Activated T-helper 2 cell treated with anti-CD3 and anti-CD28 coated beads, Interferon-gamma antibody, Interleukin-2, Interleukin-4, amounts not matched to agents 10 μg/mL and 5 μg/mL and 100 μg/mL, durations not matched to agents 14 hours and 24 hours and 36 hours (primary cell): ENCODE data around the gene RFC2. TPM values are rescaled to one million over a fixed set of nuclear protein-coding genes. Genes with fewer than 3 reads are reported as not detected.
"Not testable (repeated sequence)": the region's sequence is repeated elsewhere in the genome, so short reads cannot be mapped to it uniquely, and the experiment has no call there.

Experiments used
- DNase-seq: peaks from one replicate; pipeline ENCODE4 v3.0.0; 2021; ENCODE audit warnings: low spot score
- H3K27ac Mint-ChIP-seq: one replicate; pipeline ENCODE4 v1.8.0; 2021; ENCODE audit warnings: mixed read lengths
- H3K27me3 Mint-ChIP-seq: one replicate; pipeline ENCODE4 v1.8.0; 2021; ENCODE audit warnings: low read depth, mixed read lengths
- H3K36me3 Mint-ChIP-seq: one replicate; pipeline ENCODE4 v1.8.0; 2021; ENCODE audit warnings: low read depth, mixed read lengths
- H3K4me1 Mint-ChIP-seq: one replicate; pipeline ENCODE4 v1.8.0; 2021; ENCODE audit warnings: low read depth, mixed read lengths
- H3K4me3 Mint-ChIP-seq: one replicate; pipeline ENCODE4 v1.8.0; 2021; ENCODE audit warnings: low read depth, mild to moderate bottlenecking, moderate library complexity, mixed read lengths
- H3K9me3 Mint-ChIP-seq: one replicate; pipeline ENCODE4 v1.8.0; 2021; ENCODE audit warnings: mixed read lengths
- intact Hi-C: fragments of 100-400 bp; cut with micrococcal nuclease; formaldehyde crosslinking; loops from one replicate; pipeline ENCODE4 v1.15.1; 2023
- total RNA-seq: library from RNA; stranded (reverse); gene quantifications from 2 replicates; pipeline ENCODE4 v1.2.3, GENCODE V29; 2022

Gene RFC2
- total RNA-seq, 1 donor from 2014 or later = 85.2 TPM

DNA sequence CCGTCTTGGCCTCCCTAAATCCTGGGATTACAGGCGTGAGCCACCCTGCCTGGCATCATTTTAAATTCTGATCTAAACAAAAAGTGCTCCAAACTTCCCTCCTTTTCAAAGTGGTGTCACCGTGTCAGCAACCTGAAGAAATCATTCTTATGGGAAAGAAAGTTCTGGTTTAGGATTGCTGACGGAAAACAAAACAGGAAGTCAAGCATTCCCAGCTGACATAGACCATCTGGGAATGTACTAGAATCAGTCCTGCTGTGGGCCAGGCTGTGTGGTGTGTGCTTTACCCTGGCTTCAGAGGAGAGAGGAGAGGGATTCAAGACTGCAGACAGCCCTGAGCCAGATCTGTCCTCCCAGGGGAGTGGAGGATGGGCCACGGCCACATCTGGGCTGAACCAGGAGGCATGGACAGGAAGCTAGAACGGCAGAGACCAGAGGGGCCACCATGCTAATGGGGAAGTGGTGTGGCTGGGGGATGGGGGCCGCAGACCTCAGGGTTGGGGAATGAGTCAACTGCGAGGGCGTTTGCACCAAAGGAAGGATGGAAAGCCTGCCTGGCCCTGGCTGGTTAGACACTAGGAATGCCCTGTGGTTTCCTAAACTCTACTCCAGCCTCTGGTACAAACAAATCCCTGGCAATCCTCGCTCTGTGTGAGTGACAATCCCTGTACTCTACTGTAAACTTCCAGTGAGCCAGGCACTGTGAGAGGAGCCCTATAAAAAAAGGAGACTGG is 18.3 kb upstream of the RFC2 start:
- intact Hi-C loops = no loop called here
- no peak overlapping the region for H3K4me3 Mint-ChIP-seq
- no peaks in the 10 kb centered on the region for H3K36me3 Mint-ChIP-seq
- no peak for DNase-seq
- H3K4me1 Mint-ChIP-seq = peaks cover 7% of the 10 kb centered on the region
- H3K9me3 Mint-ChIP-seq = no peaks in the 10 kb centered on the region
- no peak overlapping the region for H3K27ac Mint-ChIP-seq
- peaks cover 5% of the 10 kb centered on the region for H3K27me3 Mint-ChIP-seq

DNA sequence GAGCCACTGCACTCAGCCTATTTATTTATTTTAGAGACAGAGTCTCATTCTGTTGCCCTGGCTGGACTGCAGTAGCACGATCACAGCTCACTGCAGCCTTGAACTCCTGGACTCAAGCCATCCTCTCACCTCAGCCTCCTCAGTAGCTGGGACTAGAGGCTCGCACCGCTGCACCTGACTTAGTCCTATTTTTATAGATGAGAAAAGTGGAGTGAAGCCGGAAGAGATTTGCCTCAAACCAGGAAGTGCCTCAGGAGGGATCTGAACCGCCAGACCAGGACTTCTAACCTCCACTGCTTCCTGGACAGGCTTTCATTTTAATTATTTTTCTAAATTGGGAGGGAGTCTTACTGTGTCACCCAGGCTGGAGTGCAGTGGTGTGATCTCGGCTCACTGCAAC is 17.5 kb upstream of the RFC2 start:
- intact Hi-C loops = no loop called here
- Mint-ChIP-seq H3K4me3 (no peak overlapping the region), H3K27me3 (peaks cover 5% of the 10 kb centered on the region), H3K27ac (peak overlapping the region; percentile 69), H3K9me3 (no peaks in the 10 kb centered on the region), H3K36me3 (no peaks in the 10 kb centered on the region), H3K4me1 (peaks cover 7% of the 10 kb centered on the region)
- no peak for DNase-seq

DNA sequence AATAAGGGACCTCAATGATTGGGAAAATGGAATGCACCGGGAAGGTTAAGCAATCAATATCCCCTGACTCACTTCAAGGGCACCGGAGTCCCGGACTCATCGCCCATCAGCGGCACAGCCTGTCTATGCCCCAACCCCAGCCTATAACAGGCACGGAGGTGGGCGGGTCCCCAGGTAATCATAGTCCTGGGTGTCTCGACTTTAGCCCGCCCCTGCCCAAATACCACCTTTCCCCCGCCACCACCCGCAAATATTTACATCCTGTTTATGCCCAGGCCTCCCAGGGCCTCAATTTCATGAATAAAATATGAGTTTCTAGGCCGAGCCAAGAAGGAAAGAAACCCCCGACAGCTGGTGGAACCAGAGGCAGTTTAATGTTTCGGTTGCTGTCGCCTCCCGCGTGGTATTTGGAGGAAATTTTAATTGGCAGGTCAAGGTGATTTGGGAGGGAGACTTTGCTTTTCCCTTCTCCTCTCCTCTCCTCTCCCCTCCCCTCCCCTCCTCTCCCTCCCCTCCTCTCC is 15.6 kb upstream of the RFC2 start:
- H3K27ac Mint-ChIP-seq = no peak overlapping the region
- intact Hi-C loops = loop anchor here (1.0 kb wide), 1 partner anchor 19 kb away; the partner anchor contains the start of gene CLIP2
- peaks cover 9% of the 10 kb centered on the region for H3K27me3 Mint-ChIP-seq
- DNase-seq = peak; percentile 46
- peak overlapping the region; percentile 75 for H3K4me3 Mint-ChIP-seq
- no peaks in the 10 kb centered on the region for H3K9me3 Mint-ChIP-seq
- H3K4me1 Mint-ChIP-seq = peaks cover 7% of the 10 kb centered on the region
- no peaks in the 10 kb centered on the region for H3K36me3 Mint-ChIP-seq

DNA sequence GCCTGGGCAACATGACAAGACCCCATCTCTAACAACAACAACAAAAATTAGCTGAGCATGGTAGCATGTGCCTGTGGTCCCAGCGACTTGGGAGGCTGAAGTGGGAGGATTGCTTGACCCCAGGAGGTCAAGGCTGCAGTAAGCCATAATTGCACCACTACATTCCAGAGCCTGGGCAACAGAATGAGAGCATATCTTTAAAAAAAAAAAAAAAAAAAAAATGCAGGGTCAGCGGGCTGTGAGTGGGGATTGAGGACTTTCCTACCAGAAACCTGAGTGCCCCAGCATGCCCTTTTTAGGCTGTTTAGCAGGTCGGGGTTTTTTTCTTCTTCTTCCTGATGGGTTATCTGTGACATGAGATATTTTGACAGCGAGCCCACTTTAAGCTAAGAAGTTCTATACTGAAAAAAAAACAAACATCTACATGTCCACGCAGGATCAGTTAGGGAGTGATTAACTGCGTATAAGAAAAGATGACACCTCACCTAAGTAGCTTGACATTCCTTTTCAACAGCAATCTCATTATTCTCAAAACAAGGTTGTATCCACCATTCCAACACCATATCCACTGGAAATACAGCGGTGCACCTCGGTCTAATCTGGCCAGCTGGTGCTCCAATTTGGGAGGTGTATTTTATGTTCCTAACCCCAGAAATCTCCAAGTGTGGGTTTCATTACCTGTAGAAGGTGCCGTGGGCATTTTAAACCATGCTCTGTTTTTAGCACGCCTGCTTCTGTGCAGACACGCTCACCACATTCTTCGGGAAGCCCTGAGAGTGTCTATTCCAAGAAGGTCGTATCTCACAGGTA is 13.8 kb upstream of the RFC2 start:
- no peaks in the 10 kb centered on the region for H3K9me3 Mint-ChIP-seq

DNA sequence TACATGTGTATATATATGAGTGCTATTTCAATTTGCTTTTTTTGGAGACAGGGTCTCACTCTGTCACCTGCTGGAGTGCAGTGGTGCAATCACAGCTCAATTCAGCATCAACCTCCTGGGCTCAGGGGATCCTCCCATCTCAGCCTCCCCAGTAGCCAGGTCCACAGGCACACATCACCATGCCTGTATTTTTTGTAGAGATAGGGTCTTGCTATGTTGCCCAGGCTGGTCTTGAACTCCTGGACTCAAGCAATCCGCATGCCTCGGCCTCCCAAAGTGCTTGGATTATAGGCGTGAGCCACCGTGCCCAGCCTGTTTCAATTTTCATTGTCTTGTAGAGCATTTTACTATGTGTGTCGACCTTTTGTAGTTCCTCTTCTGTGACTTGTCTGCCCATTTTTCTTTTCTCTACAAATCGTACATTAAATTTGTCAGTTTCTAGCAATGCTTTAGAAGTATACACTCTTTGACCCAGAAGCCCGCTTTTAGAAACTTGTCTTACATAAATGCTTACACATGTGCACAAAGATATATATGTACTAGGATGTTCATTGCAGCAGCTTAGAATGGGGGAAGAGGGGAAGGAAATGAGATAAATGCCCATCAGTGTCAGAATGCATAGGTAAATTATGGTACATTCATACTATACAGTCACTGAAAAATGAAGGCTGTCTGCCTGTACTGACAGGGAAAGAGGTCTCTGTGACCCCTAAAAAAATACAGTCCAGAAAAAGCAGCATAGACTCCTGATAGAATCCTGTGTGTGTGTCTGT is 12.2 kb upstream of the RFC2 start:
- H3K27me3 Mint-ChIP-seq = peaks cover 11% of the 10 kb centered on the region
- no peak overlapping the region for H3K4me3 Mint-ChIP-seq
- H3K36me3 Mint-ChIP-seq = no peaks in the 10 kb centered on the region
- no peaks in the 10 kb centered on the region for H3K9me3 Mint-ChIP-seq
- intact Hi-C loops = no loop called here
- H3K4me1 Mint-ChIP-seq = no peaks in the 10 kb centered on the region
- DNase-seq = no peak
- H3K27ac Mint-ChIP-seq = no peak overlapping the region

More for the DNA sequence above, 13.8 kb upstream of the RFC2 start:
- Mint-ChIP-seq H3K36me3 (no peaks in the 10 kb centered on the region), H3K4me3 (no peak overlapping the region), H3K27me3 (peaks cover 9% of the 10 kb centered on the region), H3K4me1 (peaks cover 7% of the 10 kb centered on the region), H3K27ac (no peak overlapping the region)
- DNase-seq = no peak
- intact Hi-C loops = no loop called here

GRCh38 chr7:74263399-74264120 is 9.4 kb upstream of the RFC2 start:
- Mint-ChIP-seq H3K4me1 (no peaks in the 10 kb centered on the region), H3K4me3 (no peak overlapping the region), H3K27me3 (peaks cover 6% of the 10 kb centered on the region), H3K27ac (no peak overlapping the region), H3K36me3 (no peaks in the 10 kb centered on the region), H3K9me3 (no peaks in the 10 kb centered on the region)
- intact Hi-C loops = no loop called here
- DNase-seq = no peak

DNA sequence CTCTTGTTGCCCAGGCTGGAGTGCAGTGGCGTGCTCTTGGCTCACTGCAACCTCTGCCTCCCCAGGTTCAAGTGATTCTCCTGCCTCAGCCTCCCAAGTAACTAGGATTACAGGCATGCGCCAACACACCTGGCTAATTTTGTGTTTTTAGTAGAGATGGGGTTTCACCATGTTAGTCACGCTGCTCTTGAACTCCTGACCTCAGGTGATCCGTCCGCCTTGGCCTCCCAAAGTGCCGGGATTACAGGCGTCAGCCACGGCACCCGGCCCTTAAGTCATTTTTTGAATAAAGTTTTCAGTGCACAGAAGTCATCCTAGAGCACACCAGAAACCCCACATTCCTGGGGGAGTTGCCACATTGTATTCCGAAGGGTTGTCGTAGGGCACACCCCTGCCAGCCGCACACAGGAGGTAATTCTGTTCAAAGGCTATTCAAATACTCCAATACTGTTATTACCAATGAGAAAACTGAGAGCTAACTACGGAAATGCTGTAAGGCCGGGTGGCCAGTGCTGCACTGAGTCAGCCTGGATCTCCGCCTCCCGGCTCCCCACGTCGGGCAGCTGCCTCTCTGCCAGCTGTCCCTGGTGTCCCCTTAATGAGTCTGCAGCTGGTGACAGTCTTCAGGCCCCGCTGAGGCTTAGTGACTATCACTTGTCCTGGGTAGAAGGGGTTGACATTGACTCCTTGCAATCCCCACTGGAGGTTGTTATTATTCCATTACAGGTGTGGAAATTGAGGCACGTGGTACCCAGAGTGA is 8.6 kb upstream of the RFC2 start:
- H3K4me1 Mint-ChIP-seq = no peaks in the 10 kb centered on the region
- H3K27ac Mint-ChIP-seq = no peak overlapping the region
- H3K27me3 Mint-ChIP-seq = peaks cover 6% of the 10 kb centered on the region
- no peak overlapping the region for H3K4me3 Mint-ChIP-seq
- intact Hi-C loops = no loop called here
- no peak for DNase-seq
- H3K36me3 Mint-ChIP-seq = no peaks in the 10 kb centered on the region
- H3K9me3 Mint-ChIP-seq = no peaks in the 10 kb centered on the region

DNA sequence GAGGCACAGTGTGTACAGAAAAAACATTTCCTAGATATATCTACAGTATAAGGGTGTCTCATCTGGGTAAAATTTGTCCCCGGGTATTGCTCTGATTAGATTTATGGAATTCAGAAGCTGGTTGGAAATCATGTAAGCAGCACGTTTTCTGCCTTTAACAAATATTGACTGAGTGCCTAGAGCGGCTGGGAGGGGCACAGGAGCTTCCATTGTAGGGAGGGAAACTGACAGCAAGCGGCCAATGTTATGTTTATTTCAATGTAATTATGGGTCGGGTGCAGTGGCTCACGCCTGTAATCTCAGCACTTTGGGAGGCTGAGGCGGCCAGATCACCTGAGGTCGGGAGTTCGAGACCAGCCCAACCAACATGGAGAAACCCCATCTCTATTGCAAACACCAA is 4.4 kb upstream of the RFC2 start:
- H3K9me3 Mint-ChIP-seq = no peaks in the 10 kb centered on the region
- no peak overlapping the region for H3K4me3 Mint-ChIP-seq
- peaks cover 6% of the 10 kb centered on the region for H3K36me3 Mint-ChIP-seq
- H3K4me1 Mint-ChIP-seq = peaks cover 9% of the 10 kb centered on the region
- DNase-seq = no peak
- no peak overlapping the region for H3K27ac Mint-ChIP-seq
- intact Hi-C loops = no loop called here
- peaks cover 3% of the 10 kb centered on the region for H3K27me3 Mint-ChIP-seq

- DNase-seq = no peak
- peaks cover 11% of the 10 kb centered on the region for H3K4me1 Mint-ChIP-seq
- intact Hi-C loops = no loop called here
- H3K27me3 Mint-ChIP-seq = no peaks in the 10 kb centered on the region
- peak overlapping the region; percentile 58 for H3K4me3 Mint-ChIP-seq
- no peak overlapping the region for H3K27ac Mint-ChIP-seq
- peaks cover 11% of the 10 kb centered on the region for H3K36me3 Mint-ChIP-seq
- no peaks in the 10 kb centered on the region for H3K9me3 Mint-ChIP-seq
Observed at GRCh38 chr7:74256491-74257408, 2.6 kb upstream of the RFC2 start.

DNA sequence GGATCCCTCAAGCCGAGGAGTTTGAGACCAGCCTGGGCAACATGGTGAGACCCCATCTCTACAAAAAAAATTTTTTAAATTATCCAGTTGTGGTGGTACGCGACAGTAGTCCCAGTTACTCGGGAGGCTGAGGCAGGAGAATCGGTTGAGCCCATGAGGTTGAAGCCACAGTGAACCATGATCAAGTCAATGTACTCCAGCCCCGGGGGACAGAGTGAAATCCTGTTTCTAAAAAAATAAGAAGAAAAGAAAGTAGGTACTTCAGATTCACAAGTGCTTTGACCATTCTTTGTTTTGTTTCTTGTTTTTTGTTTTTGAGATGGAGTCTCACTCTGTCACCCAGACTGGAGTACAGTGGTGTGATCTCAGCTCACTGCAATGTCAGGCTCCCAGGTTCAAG is 1.3 kb upstream of the RFC2 start:
- Mint-ChIP-seq H3K4me1 (peaks cover 15% of the 10 kb centered on the region), H3K36me3 (peaks cover 20% of the 10 kb centered on the region), H3K4me3 (peak overlapping the region; percentile 96)
- H3K27ac Mint-ChIP-seq, H3K27me3 Mint-ChIP-seq, DNase-seq, H3K9me3 Mint-ChIP-seq: not testable (repeated sequence)
- intact Hi-C loops = loop anchor here (2.0 kb wide), 1 partner anchor 81 kb away; the partner anchor contains the start of gene EIF4H

DNA sequence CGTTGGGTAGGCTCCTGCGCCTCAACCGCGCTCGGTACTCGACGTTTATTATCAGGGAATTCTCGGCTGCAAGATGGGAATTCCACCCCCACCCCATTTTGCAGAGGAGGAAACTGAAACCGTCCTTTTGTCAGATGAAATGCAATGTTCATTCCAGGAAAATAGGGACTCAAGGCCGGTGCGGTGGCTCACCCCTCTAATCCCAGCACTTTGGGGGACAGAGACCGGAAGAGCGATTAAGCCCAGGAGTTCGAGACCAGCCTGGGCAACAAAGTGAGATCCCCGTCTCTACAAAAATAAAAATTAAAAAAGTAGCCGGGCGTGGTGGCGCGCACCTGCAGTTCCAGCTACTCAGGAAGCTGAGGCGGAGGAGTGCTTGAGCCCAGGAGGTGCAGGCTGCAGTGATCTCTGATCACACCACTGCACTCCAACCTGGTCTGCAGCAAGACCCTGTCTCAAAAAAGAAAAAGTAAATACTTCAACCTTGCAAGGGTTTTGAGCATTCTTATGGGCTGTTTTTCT is 720 bp upstream of the RFC2 start:
- Mint-ChIP-seq H3K27ac (peak overlapping the region; percentile 91), H3K4me1 (peaks cover 17% of the 10 kb centered on the region), H3K9me3 (no peaks in the 10 kb centered on the region), H3K36me3 (peaks cover 24% of the 10 kb centered on the region), H3K27me3 (no peaks in the 10 kb centered on the region), H3K4me3 (peak overlapping the region; percentile 96)
- intact Hi-C loops = loop anchor here (1.0 to 5.0 kb wide), 3 partner anchors 48 to 197 kb away; partner anchors contain the start of gene EIF4H
- DNase-seq = no peak
